IMR-90 (cell line): ENCODE data around the gene TBXAS1. TPM values are rescaled to one million over a fixed set of nuclear protein-coding genes. Genes with fewer than 3 reads are reported as not detected.
A peak's percentile ranks its signal among the peaks of the same experiment; 100 is the strongest.

Experiments
- ATAC-seq: fragments of 200-7000 bp; cut with Tn5 transposase; 2 replicates; pipeline ENCODE4 v1.9.1; 2020; ENCODE audit warnings: low read depth, mild to moderate bottlenecking, moderate library complexity
- BruUV-seq: library from RNA; stranded (reverse); fragments of 400-500 nt; replicated peaks from 2 replicates; lab custom pipeline; 2021; lab: Mats Ljungman, UMichigan
- CTCF ChIA-PET: fragments of 300-600 bp; formaldehyde crosslinking; extraction: SDS; loops from one replicate; lab custom pipeline; 2021; ENCODE audit warnings: antibody characterized with exemption; lab: Yijun Ruan, JAX
- POLR2A ChIA-PET: fragments of 300-600 bp; sonication (Branson Sonifier 250); formaldehyde crosslinking; loops from one replicate; lab custom pipeline; 2022; ENCODE audit warnings: antibody characterized with exemption; ENCODE audit not compliant: unreplicated experiment; lab: Charles Lee
- DNase-seq: peaks from one replicate; pipeline ENCODE4 v3.0.0; 2013
- H2AFZ ChIP-seq: replicated peaks from 2 replicates; pipeline ENCODE3; 2013; ENCODE audit warnings: low read length, mild to moderate bottlenecking; ENCODE audit not compliant: poor library complexity
- H2AK5ac ChIP-seq: 2 replicates; pipeline ENCODE4 v1.6.1; 2013; ENCODE audit warnings: low read depth, low read length, inconsistent platforms
- H2AK9ac ChIP-seq: replicated peaks from 2 replicates; pipeline ENCODE3; 2013; ENCODE audit warnings: mild to moderate bottlenecking, low read depth, low read length, moderate library complexity; ENCODE audit not compliant: poor library complexity
- H2BK120ac ChIP-seq: 2 replicates; pipeline ENCODE4 v1.6.1; 2013; ENCODE audit warnings: low read depth, low read length, inconsistent platforms
- H2BK15ac ChIP-seq: 3 replicates; pipeline ENCODE4 v1.6.1; 2013; ENCODE audit warnings: low read depth, low read length, inconsistent platforms
- H2BK20ac ChIP-seq: 2 replicates; pipeline ENCODE4 v1.6.1; 2013; ENCODE audit warnings: low read depth, mild to moderate bottlenecking, inconsistent platforms, low read length, moderate library complexity
- H2BK5ac ChIP-seq: 2 replicates; pipeline ENCODE4 v1.6.1; 2013; ENCODE audit warnings: mild to moderate bottlenecking, low read depth, low read length, inconsistent platforms; ENCODE audit not compliant: poor library complexity, severe bottlenecking
- H3K14ac ChIP-seq: replicated peaks from 2 replicates; pipeline ENCODE4 v1.6.1; 2013; ENCODE audit warnings: low read depth, low read length, inconsistent platforms
- H3K18ac ChIP-seq: 2 replicates; pipeline ENCODE4 v1.6.1; 2013; ENCODE audit warnings: low read depth, low read length, control low read depth
- H3K23ac ChIP-seq: 2 replicates; pipeline ENCODE4 v1.6.1; 2013; ENCODE audit warnings: low read depth, low read length, inconsistent platforms
- H3K27ac ChIP-seq: 2 replicates; pipeline ENCODE4 v1.5.1; 2013; ENCODE audit warnings: mild to moderate bottlenecking, control low read depth, low read length; ENCODE audit not compliant: insufficient read depth
- H3K27me3 ChIP-seq: 2 replicates; pipeline ENCODE4 v1.6.1; 2013; ENCODE audit warnings: low read length; ENCODE audit not compliant: control insufficient read depth, insufficient read depth
- H3K36me3 ChIP-seq: 2 replicates; pipeline ENCODE4 v1.6.1; 2013; ENCODE audit warnings: low read length, mixed read lengths; ENCODE audit not compliant: control insufficient read depth, insufficient read depth
- H3K4ac ChIP-seq: 2 replicates; pipeline ENCODE4 v1.6.1; 2013; ENCODE audit warnings: low read depth, low read length, inconsistent platforms
- H3K4me1 ChIP-seq: 2 replicates; pipeline ENCODE4 v1.6.1; 2013; ENCODE audit warnings: low read length, mixed read lengths; ENCODE audit not compliant: control insufficient read depth, insufficient read depth
- H3K4me2 ChIP-seq: 2 replicates; pipeline ENCODE4 v1.6.1; 2013; ENCODE audit warnings: low read depth, mild to moderate bottlenecking, control low read depth, low read length, moderate library complexity
- H3K4me3 ChIP-seq: 2 replicates; pipeline ENCODE4 v1.5.1; 2013; ENCODE audit warnings: low read depth, mild to moderate bottlenecking, control low read depth, low read length, moderate library complexity; ENCODE audit not compliant: insufficient read depth
- H3K56ac ChIP-seq: 2 replicates; pipeline ENCODE4 v1.6.1; 2013; ENCODE audit warnings: low read length, inconsistent platforms; ENCODE audit not compliant: insufficient read depth; ENCODE audit errors: extremely low read depth
- H3K79me1 ChIP-seq, 2 experiments: 2 replicates each; pipeline ENCODE4 v1.6.1; 2013; ENCODE audit warnings: low read length in 2 of 2, inconsistent platforms in 1 of 2, low read depth in 1 of 2
- H3K9ac ChIP-seq: 2 replicates; pipeline ENCODE4 v1.6.1; 2013; ENCODE audit warnings: low read depth, low read length, control low read depth
- H3K9me1 ChIP-seq: 2 replicates; pipeline ENCODE4 v1.6.1; 2013; ENCODE audit warnings: low read length, inconsistent platforms; ENCODE audit not compliant: insufficient read depth
- H3K9me3 ChIP-seq: 2 replicates; pipeline ENCODE4 v1.6.1; 2013; ENCODE audit warnings: low read length; ENCODE audit not compliant: control insufficient read depth, insufficient read depth
- H4K20me1 ChIP-seq: 2 replicates; pipeline ENCODE4 v1.6.1; 2013; ENCODE audit warnings: low read length, inconsistent platforms; ENCODE audit not compliant: insufficient read depth
- H4K5ac ChIP-seq: 2 replicates; pipeline ENCODE4 v1.6.1; 2013; ENCODE audit warnings: mild to moderate bottlenecking, low read depth, low read length, control low read depth
- H4K8ac ChIP-seq, 2 experiments: 2 replicates each; pipeline ENCODE4 v1.6.1; 2013; ENCODE audit warnings: low read depth in 2 of 2, low read length in 2 of 2, control low read depth in 1 of 2, inconsistent platforms in 1 of 2
- H4K91ac ChIP-seq: 2 replicates; pipeline ENCODE4 v1.6.1; 2013; ENCODE audit warnings: low read depth, low read length, inconsistent platforms; ENCODE audit not compliant: insufficient read depth
- BHLHE40 ChIP-seq: fragments of 150-350 bp; IDR thresholded peaks from 2 replicates; pipeline ENCODE4 v1.6.1; 2016; ENCODE audit warnings: mild to moderate bottlenecking, low read depth, low read length
- CEBPB ChIP-seq: IDR thresholded peaks from 2 replicates; pipeline ENCODE4 v1.6.1; 2012; ENCODE audit warnings: low read depth, low read length, improper control_type of control experiment
- CHD1 ChIP-seq: IDR thresholded peaks from 2 replicates; pipeline ENCODE4 v1.6.1; 2012; ENCODE audit warnings: low read depth, low read length, improper control_type of control experiment
- CTCF ChIP-seq: conservative IDR thresholded peaks from 2 replicates; pipeline ENCODE4 v1.5.1; 2012; ENCODE audit warnings: mild to moderate bottlenecking, low read depth, low read length, improper control_type of control experiment
- FOS ChIP-seq: fragments of 150-350 bp; IDR thresholded peaks from 2 replicates; pipeline ENCODE4 v1.6.1; 2016; ENCODE audit warnings: low read depth, low read length
- MAFK ChIP-seq: IDR thresholded peaks from 2 replicates; pipeline ENCODE4 v1.6.1; 2012; ENCODE audit warnings: low read depth, low read length, improper control_type of control experiment
- MAZ ChIP-seq: IDR thresholded peaks from 2 replicates; pipeline ENCODE4 v1.6.1; 2012; ENCODE audit warnings: low read depth, mild to moderate bottlenecking, low read length, improper control_type of control experiment, moderate library complexity, borderline replicate concordance
- NFE2L2 ChIP-seq: fragments of 150-350 bp; IDR thresholded peaks from 2 replicates; pipeline ENCODE4 v1.6.1; 2016; ENCODE audit warnings: low read depth, mild to moderate bottlenecking, low read length
- POLR2A ChIP-seq: IDR thresholded peaks from 2 replicates; pipeline ENCODE4 v1.6.1; 2012; ENCODE audit warnings: mild to moderate bottlenecking, low read depth, low read length
- RAD21 ChIP-seq: IDR thresholded peaks from 2 replicates; pipeline ENCODE4 v1.6.1; 2012; ENCODE audit warnings: low read length, improper control_type of control experiment
- RCOR1 ChIP-seq: IDR thresholded peaks from 2 replicates; pipeline ENCODE4 v1.6.1; 2012; ENCODE audit warnings: mild to moderate bottlenecking, low read length, improper control_type of control experiment; ENCODE audit not compliant: insufficient replicate concordance
- RFX5 ChIP-seq: IDR thresholded peaks from 2 replicates; pipeline ENCODE4 v1.8.0; 2012; ENCODE audit warnings: low read depth, mild to moderate bottlenecking, low read length, moderate library complexity
- SMC3 ChIP-seq: fragments of 150-350 bp; IDR thresholded peaks from 2 replicates; pipeline ENCODE4 v1.6.1; 2016; ENCODE audit warnings: low read depth, mild to moderate bottlenecking, antibody characterized with exemption, low read length, moderate library complexity
- WGBS, 2 experiments: methylation state at CpG; one replicate each; pipeline versions ENCODE4 v1.1.5 to v1.1.7; 2013; ENCODE audit warnings: missing lambda C conversion rate in 2 of 2; ENCODE audit not compliant: insufficient read length in 1 of 2; ENCODE audit errors: extremely low coverage in 2 of 2; 5-methylcytosine and 5-hydroxymethylcytosine counted together
- dilution Hi-C: fragments of 300-500 bp; cut with HindIII; formaldehyde crosslinking; loops from one replicate; pipeline ENCODE4 v1.14.3; 2018; ENCODE audit warnings: low sequenced_read_pairs; ENCODE audit not compliant: unreplicated experiment
- in situ Hi-C: fragments of 300-500 bp; cut with MboI; formaldehyde crosslinking; loops from 3 replicates; pipeline ENCODE4 v1.14.3; 2019; ENCODE audit warnings: low sequenced_read_pairs, inconsistent platforms, mixed read lengths
- intact Hi-C: fragments of 100-400 bp; cut with micrococcal nuclease; formaldehyde crosslinking; loops from 2 replicates; pipeline ENCODE4 v1.10.0; 2022
- polyA plus RNA-seq, 3 experiments: library from polyadenylated mRNA; depleted of rRNA; stranded (reverse); fragments of >200 nt; gene quantifications; 2 replicates each; pipeline ENCODE4 v1.2.3, GENCODE V29; 2012; ENCODE audit warnings: low replicate concordance in 1 of 3
- total RNA-seq: library from RNA; depleted of rRNA; stranded (reverse); fragments of >200 nt; gene quantifications from 2 replicates; pipeline ENCODE4 v1.2.3, GENCODE V29; 2012
- TF ChIP-seq, protein P1 (sequence below): fragments of 150-350 bp; IDR thresholded peaks from 2 replicates; pipeline ENCODE4 v1.6.1; 2016; ENCODE audit warnings: low read depth, mild to moderate bottlenecking, low read length, moderate library complexity, borderline replicate concordance
- TF ChIP-seq, protein P2 (sequence below): fragments of 150-350 bp; IDR thresholded peaks from 2 replicates; pipeline ENCODE4 v1.6.1; 2017; ENCODE audit warnings: mild to moderate bottlenecking, antibody characterized with exemption, low read length, low read depth

TBXAS1 gene
- total and polyA plus RNA-seq, 2 of the 4 experiments (the other 2 are of a cell fraction): 5.9 to 10.8 TPM

DNA sequence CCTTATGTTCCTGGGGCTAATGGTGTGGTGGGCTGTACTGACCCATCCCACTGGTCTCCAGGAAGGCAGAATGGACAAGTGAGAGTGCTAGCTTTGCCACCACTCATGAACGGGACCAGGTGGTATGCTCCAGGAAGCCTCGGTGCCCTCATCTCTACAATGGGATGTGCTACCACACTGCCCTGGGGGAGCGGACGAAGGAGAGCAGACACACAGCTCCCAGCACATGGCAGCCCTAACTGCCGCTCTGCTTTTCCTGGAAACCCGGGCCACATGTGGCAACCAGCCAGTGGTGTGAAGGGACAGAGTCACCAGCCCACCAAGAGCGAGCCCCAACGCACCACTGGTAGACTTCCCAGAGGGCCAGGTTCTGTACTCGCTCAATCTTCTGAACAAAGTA, 197.9 kb downstream of the TBXAS1 start:
- H3K4ac ChIP-seq: no peak overlapping the region
- no peak overlapping the region for H4K91ac ChIP-seq
- H3K27me3 ChIP-seq: no peaks in the 10 kb centered on the region
- no peak for DNase-seq
- H3K23ac ChIP-seq: no peak overlapping the region
- WGBS, 2 experiments: 96% methylated on average over 5 of the region's 9 CpGs; no CpG with 5 or more reads in 1 of the 2 experiments
- H2AK9ac ChIP-seq: no peak overlapping the region
- no peak overlapping the region for H3K4me2 ChIP-seq
- intact Hi-C loops: no loop called here
- H2BK120ac ChIP-seq: no peak overlapping the region
- no peak overlapping the region for H3K14ac ChIP-seq
- no peaks in the 10 kb centered on the region for H3K9me3 ChIP-seq
- ChIA-PET POLR2A (no interaction called here), CTCF (no interaction called here)
- no peak overlapping the region for H4K8ac ChIP-seq
- no peak overlapping the region for H2BK20ac ChIP-seq
- peaks cover 14% of the 10 kb centered on the region for H3K36me3 ChIP-seq
- H3K4me1 ChIP-seq: no peaks in the 10 kb centered on the region
- H2AK5ac ChIP-seq: no peak overlapping the region
- H4K5ac ChIP-seq: no peak overlapping the region
- no peak overlapping the region for H3K27ac ChIP-seq
- no peaks in the 10 kb centered on the region for H3K79me1 ChIP-seq
- BruUV-seq: no TSS peak
- no peak overlapping the region for H2BK5ac ChIP-seq
- no peak for ATAC-seq
- peaks cover 10% of the 10 kb centered on the region for H3K9me1 ChIP-seq
- no peaks in the 10 kb centered on the region for H4K20me1 ChIP-seq
- H3K4me3 ChIP-seq: no peak overlapping the region
- H3K56ac ChIP-seq: no peak overlapping the region
- H2AFZ ChIP-seq: peak overlapping the region; percentile 59
- no peak for TF ChIP-seq RAD21
- TF ChIP-seq BHLHE40: no peak
- no peak for TF ChIP-seq RFX5
- TF ChIP-seq CTCF: no peak
- no peak for TF ChIP-seq MAZ
- no peak for TF ChIP-seq MAFK
- no peak for TF ChIP-seq NFE2L2
- TF ChIP-seq FOS: no peak
- no peak for TF ChIP-seq SMC3
- TF ChIP-seq, protein P1, sequence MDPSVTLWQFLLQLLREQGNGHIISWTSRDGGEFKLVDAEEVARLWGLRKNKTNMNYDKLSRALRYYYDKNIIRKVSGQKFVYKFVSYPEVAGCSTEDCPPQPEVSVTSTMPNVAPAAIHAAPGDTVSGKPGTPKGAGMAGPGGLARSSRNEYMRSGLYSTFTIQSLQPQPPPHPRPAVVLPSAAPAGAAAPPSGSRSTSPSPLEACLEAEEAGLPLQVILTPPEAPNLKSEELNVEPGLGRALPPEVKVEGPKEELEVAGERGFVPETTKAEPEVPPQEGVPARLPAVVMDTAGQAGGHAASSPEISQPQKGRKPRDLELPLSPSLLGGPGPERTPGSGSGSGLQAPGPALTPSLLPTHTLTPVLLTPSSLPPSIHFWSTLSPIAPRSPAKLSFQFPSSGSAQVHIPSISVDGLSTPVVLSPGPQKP: no peak
- no peak for TF ChIP-seq POLR2A
- TF ChIP-seq, protein P2, sequence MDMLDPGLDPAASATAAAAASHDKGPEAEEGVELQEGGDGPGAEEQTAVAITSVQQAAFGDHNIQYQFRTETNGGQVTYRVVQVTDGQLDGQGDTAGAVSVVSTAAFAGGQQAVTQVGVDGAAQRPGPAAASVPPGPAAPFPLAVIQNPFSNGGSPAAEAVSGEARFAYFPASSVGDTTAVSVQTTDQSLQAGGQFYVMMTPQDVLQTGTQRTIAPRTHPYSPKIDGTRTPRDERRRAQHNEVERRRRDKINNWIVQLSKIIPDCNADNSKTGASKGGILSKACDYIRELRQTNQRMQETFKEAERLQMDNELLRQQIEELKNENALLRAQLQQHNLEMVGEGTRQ: no peak
- TF ChIP-seq RCOR1: no peak
- no peak for TF ChIP-seq CHD1
- no peak for TF ChIP-seq CEBPB
- H2BK15ac ChIP-seq: no peak overlapping the region
- in situ Hi-C loops: no loop called here
- no peak overlapping the region for H3K9ac ChIP-seq
- no peak overlapping the region for H3K18ac ChIP-seq
- dilution Hi-C loops: no loop called here
